K562 (cell line): ENCODE results near the gene MAP4K1. TPM values are rescaled to one million over a fixed set of nuclear protein-coding genes. Genes with fewer than 3 reads are reported as not detected.

Experiments used
- ATAC-seq: fragments of 200-7000 bp; cut with Tn5 transposase; 3 replicates; pipeline ENCODE4 v1.9.1; 2020; ENCODE audit warnings: moderate library complexity
- BruUV-seq: library from RNA; stranded (reverse); fragments of 400-500 nt; replicated peaks from 2 replicates; lab custom pipeline; 2021; lab: Mats Ljungman, UMichigan
- CTCF ChIA-PET: fragments of 300-600 bp; formaldehyde crosslinking; extraction: SDS; loops from one replicate; lab custom pipeline; 2021; ENCODE audit warnings: low intra/inter-chr PET ratio; lab: Yijun Ruan, JAX
- POLR2A ChIA-PET: fragments of 300-600, 350-650 bp; sonication (Branson Sonifier 250); formaldehyde crosslinking; extraction: SDS; loops from one replicate; lab custom pipeline; 2021; ENCODE audit warnings: antibody characterized with exemption, inconsistent platforms; lab: Yijun Ruan, JAX
- DNase-seq, 4 experiments: peaks; one replicate each; pipeline versions ENCODE4 v3.0.0 to v3.0.0-alpha.2; 2011 to 2018; ENCODE audit warnings: low spot score in 3 of 4, mixed read lengths in 3 of 4; ENCODE audit errors: extremely low read depth in 1 of 4
- FAIRE-seq: peaks from 2 replicates; lab custom pipeline; 2011; peaks lifted over from hg19 to GRCh38; lab: Jason Lieb, UNC
- H2AFZ ChIP-seq: 2 replicates; pipeline ENCODE4 v1.6.0; 2011; ENCODE audit warnings: low read depth, low read length, control low read depth, inconsistent platforms
- H3K27ac ChIP-seq: fragments of 200-600 bp; 3 replicates; pipeline ENCODE4 v1.8.0; 2011; ENCODE audit warnings: low read depth, mild to moderate bottlenecking, control low read depth, inconsistent platforms, low read length, moderate library complexity, mixed read lengths; ENCODE audit errors: extremely low read depth
- H3K27me3 ChIP-seq, 2 experiments: fragments of 300-600 bp in 1 of 2; 2 replicates in 1 of 2; 3 replicates in 1 of 2; pipeline versions ENCODE4 v1.6.0 to v1.8.0; 2011; ENCODE audit warnings: inconsistent platforms in 2 of 2, low read length in 2 of 2, mild to moderate bottlenecking in 1 of 2, mixed read lengths in 1 of 2, moderate library complexity in 1 of 2; ENCODE audit not compliant: control insufficient read depth in 2 of 2, insufficient read depth in 2 of 2
- H3K36me3 ChIP-seq: fragments of 300-600 bp; 3 replicates; pipeline ENCODE4 v1.8.0; 2011; ENCODE audit warnings: mild to moderate bottlenecking, low read length, inconsistent platforms; ENCODE audit not compliant: control insufficient read depth, insufficient read depth
- H3K4me1 ChIP-seq, 2 experiments: fragments of 200-600 bp in 1 of 2; replicated peaks in 1 of 2; 2 replicates in 1 of 2; 3 replicates in 1 of 2; pipeline versions ENCODE4 v1.5.1 to v1.8.0; 2011; ENCODE audit warnings: inconsistent platforms in 2 of 2, low read length in 2 of 2, mild to moderate bottlenecking in 1 of 2, mixed read lengths in 1 of 2, moderate library complexity in 1 of 2; ENCODE audit not compliant: control insufficient read depth in 2 of 2, insufficient read depth in 2 of 2
- H3K4me2 ChIP-seq: 2 replicates; pipeline ENCODE4 v1.6.1; 2011; ENCODE audit warnings: low read length, control low read depth, inconsistent platforms, mixed read lengths; ENCODE audit not compliant: insufficient read depth
- H3K4me3 ChIP-seq: fragments of 200-600 bp; sonication (generic), shearing (Covaris generic); 2 replicates; pipeline ENCODE4 v1.5.1; 2016; ENCODE audit warnings: control low read depth, inconsistent platforms
- H3K79me2 ChIP-seq: fragments of 200-600 bp; 3 replicates; pipeline ENCODE4 v1.8.0; 2011; ENCODE audit warnings: low read length, inconsistent platforms; ENCODE audit not compliant: control insufficient read depth, insufficient read depth
- H3K9ac ChIP-seq, 2 experiments: 2 replicates each; pipeline versions ENCODE4 v1.6.0 to v1.6.1; 2011; ENCODE audit warnings: low read depth in 2 of 2, low read length in 2 of 2, control low read depth in 1 of 2, inconsistent platforms in 1 of 2, mild to moderate bottlenecking in 1 of 2, mixed read lengths in 1 of 2; ENCODE audit not compliant: insufficient read depth in 1 of 2
- H3K9me1 ChIP-seq: one replicate; pipeline ENCODE4 v1.6.0; 2011; ENCODE audit warnings: inconsistent platforms, mild to moderate bottlenecking, low read length, moderate library complexity; ENCODE audit not compliant: control insufficient read depth, insufficient read depth
- H3K9me3 ChIP-seq: replicated peaks from 2 replicates; pipeline ENCODE4 v1.5.1; 2011; ENCODE audit warnings: low read depth, low read length, inconsistent platforms; ENCODE audit not compliant: control insufficient read depth, insufficient read depth
- H4K20me1 ChIP-seq: replicated peaks from 2 replicates; pipeline ENCODE4 v1.6.1; 2011; ENCODE audit warnings: low read length, inconsistent platforms, mixed read lengths; ENCODE audit not compliant: control insufficient read depth, insufficient read depth
- POLR2A ChIP-seq: fragments of 450-650 bp; conservative IDR thresholded peaks from 2 replicates; pipeline ENCODE4 v1.6.1; 2016
- POLR2AphosphoS5 ChIP-seq: IDR thresholded peaks from 2 replicates; pipeline ENCODE4 v1.6.1; 2011; ENCODE audit warnings: mild to moderate bottlenecking, low read depth, low read length, moderate library complexity; ENCODE audit not compliant: control insufficient read depth, insufficient read depth
- PTBP1 ChIP-seq: fragments of 200-400 bp; formaldehyde crosslinking; IDR thresholded peaks from 2 replicates; pipeline ENCODE4 v1.6.1; 2017; ENCODE audit warnings: low read depth, low read length
- RBFOX2 ChIP-seq: fragments of 200-400 bp; formaldehyde crosslinking; IDR thresholded peaks from 2 replicates; pipeline ENCODE4 v1.6.1; 2017; ENCODE audit warnings: low read depth, mild to moderate bottlenecking, low read length, moderate library complexity
- SUPT5H ChIP-seq: fragments of 450-650 bp; IDR thresholded peaks from 2 replicates; pipeline ENCODE4 v1.6.1; 2016
- WGBS: fragments of 100-300 bp; shearing (Covaris generic); methylation state at CpG from one replicate; pipeline ENCODE4 v1.1.6; 2016; ENCODE audit warnings: low coverage, mixed read lengths; ENCODE audit not compliant: insufficient coverage; ENCODE audit errors: missing lambda C conversion rate; 5-methylcytosine and 5-hydroxymethylcytosine counted together
- in situ Hi-C: fragments of 300-500 bp; cut with MboI; formaldehyde crosslinking; loops from 4 replicates; pipeline ENCODE4 v1.15.0; 2018; ENCODE audit warnings: inconsistent platforms, mixed read lengths
- intact Hi-C: fragments of 100-400 bp; cut with micrococcal nuclease; formaldehyde crosslinking; loops from 2 replicates; pipeline ENCODE4 v1.14.2; 2022
- polyA plus RNA-seq, 8 experiments: library from polyadenylated mRNA; depleted of rRNA in 4 of 8; stranded (reverse) in 5 of 8; unstranded in 3 of 8; fragments of >200 nt; fragmentation: Nextera tagmentation in 2 of 8; fragmentation: Illumina TruSeq in 1 of 8; extraction: Ambion mirVana in 2 of 8; extraction: Trizol in 1 of 8; gene quantifications; 2 replicates each; pipeline versions ENCODE4 v1.2.1 to v1.2.3, GENCODE V29; 2011 to 2014; ENCODE audit warnings: inconsistent platforms in 1 of 8, missing spikeins in 1 of 8
- total RNA-seq, 7 experiments: library from RNA; depleted of rRNA in 6 of 7; stranded (reverse); fragments of >200 nt in 6 of 7; fragmentation: Illumina TruSeq in 2 of 7; extraction: Trizol in 2 of 7; gene quantifications; 2 replicates each; pipeline versions ENCODE4 v1.2.1 to v1.2.3, GENCODE V29; 2011 to 2021; ENCODE audit warnings: low replicate concordance in 1 of 7
- TF ChIP-seq, protein P1 (sequence below): fragments of 450-650 bp; IDR thresholded peaks from 2 replicates; pipeline ENCODE4 v1.6.1; 2017; ENCODE audit warnings: antibody characterized with exemption
- TF ChIP-seq, protein P2 (sequence below): fragments of 200-800 bp; sonication (Bioruptor generic); IDR thresholded peaks from 2 replicates; pipeline ENCODE4 v1.6.1; 2017; ENCODE audit warnings: missing genetic modification characterization, missing compliant biosample characterization
- TF ChIP-seq, protein P3 (sequence below): fragments of 450-650 bp; IDR thresholded peaks from 2 replicates; pipeline ENCODE4 v1.6.1; 2016; ENCODE audit warnings: borderline replicate concordance

MAP4K1 gene
- total and polyA plus RNA-seq, 9 of the 15 experiments (the other 6 are each of a cell fraction or from before 2014, with no cell fraction given) = 0.14 to 3.2 (median 0.73) TPM; not detected in 1

DNA sequence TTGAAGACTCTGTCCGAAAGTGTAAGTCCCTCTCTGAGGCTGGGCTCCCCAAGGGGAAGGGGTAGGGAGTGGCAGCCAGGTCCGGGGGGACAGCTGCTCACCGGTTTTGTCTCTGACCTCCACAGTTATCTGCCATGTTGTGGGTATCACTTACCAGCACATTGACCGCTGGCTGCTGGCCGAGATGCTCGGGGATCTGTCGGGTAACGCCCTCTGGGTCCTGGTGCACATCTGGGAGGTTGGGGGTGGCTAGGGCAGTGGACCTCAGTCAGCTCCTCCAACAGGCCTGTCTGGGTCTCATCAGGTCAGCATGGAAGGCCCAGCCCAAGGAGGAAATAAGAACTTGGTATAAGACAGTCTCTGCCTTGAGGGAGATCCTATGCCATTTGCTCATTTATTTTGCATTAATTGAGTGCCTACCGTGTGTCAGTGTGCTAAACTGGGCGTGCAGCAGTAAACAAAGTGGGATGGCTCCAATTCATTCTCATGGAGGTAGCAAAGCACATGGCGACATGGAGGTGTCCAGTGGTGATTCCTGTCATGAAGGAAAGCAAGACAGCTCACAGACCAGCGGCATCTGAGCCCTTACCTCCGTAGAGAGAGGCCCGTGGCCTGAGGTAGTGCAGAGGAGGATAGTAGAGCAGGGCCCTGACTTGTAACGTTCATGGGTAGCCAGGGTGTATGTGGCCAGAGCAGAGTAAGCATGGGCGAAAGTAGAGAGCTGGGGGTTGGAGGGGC, 14.9 kb upstream of the MAP4K1 start:
- Histone ChIP-seq H3K9me1 (no peaks in the 10 kb centered on the region), H3K4me2 (no peak overlapping the region), H3K9me3 (no peaks in the 10 kb centered on the region), H3K9ac (no peak overlapping the region), H3K27me3 (no peaks in the 10 kb centered on the region), H2AFZ (no peak overlapping the region), H4K20me1 (no peaks in the 10 kb centered on the region), H3K36me3 (peaks cover 82% of the 10 kb centered on the region)
- in situ Hi-C loops = loop anchor here (5.0 kb wide), 1 partner anchor 230 kb away; the partner anchor contains the start of gene FAM98C
- POLR2A ChIA-PET = interaction anchor here (0.6 kb wide), 1 partner anchor 228 kb away, joined by 3 read pairs; no protein-coding TSS in a partner anchor
- FAIRE-seq (no peak), DNase-seq (no peak), ATAC-seq (no peak)
- 88% methylated on average over 16 of the region's 16 CpGs for WGBS
- TF ChIP-seq, protein P1, sequence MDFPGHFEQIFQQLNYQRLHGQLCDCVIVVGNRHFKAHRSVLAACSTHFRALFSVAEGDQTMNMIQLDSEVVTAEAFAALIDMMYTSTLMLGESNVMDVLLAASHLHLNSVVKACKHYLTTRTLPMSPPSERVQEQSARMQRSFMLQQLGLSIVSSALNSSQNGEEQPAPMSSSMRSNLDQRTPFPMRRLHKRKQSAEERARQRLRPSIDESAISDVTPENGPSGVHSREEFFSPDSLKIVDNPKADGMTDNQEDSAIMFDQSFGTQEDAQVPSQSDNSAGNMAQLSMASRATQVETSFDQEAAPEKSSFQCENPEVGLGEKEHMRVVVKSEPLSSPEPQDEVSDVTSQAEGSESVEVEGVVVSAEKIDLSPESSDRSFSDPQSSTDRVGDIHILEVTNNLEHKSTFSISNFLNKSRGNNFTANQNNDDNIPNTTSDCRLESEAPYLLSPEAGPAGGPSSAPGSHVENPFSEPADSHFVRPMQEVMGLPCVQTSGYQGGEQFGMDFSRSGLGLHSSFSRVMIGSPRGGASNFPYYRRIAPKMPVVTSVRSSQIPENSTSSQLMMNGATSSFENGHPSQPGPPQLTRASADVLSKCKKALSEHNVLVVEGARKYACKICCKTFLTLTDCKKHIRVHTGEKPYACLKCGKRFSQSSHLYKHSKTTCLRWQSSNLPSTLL = no peak
- peak; percentile 57; the same call in 1 of the 2 replicates for TF ChIP-seq POLR2A
- TF ChIP-seq, protein P2, sequence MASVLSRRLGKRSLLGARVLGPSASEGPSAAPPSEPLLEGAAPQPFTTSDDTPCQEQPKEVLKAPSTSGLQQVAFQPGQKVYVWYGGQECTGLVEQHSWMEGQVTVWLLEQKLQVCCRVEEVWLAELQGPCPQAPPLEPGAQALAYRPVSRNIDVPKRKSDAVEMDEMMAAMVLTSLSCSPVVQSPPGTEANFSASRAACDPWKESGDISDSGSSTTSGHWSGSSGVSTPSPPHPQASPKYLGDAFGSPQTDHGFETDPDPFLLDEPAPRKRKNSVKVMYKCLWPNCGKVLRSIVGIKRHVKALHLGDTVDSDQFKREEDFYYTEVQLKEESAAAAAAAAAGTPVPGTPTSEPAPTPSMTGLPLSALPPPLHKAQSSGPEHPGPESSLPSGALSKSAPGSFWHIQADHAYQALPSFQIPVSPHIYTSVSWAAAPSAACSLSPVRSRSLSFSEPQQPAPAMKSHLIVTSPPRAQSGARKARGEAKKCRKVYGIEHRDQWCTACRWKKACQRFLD (CRISPR knock-in tag) = 0 out of 2 replicates have a peak, but pooled peaks have one; percentile 25
- TF ChIP-seq RBFOX2 = peak; percentile 51
- 0 out of 2 replicates have a peak, but pooled peaks have one; percentile 18 for TF ChIP-seq POLR2AphosphoS5
- 0 out of 2 replicates have a peak, but pooled peaks have one; percentile 18 for TF ChIP-seq PTBP1
- TF ChIP-seq SUPT5H = peak; percentile 27; the same call in 1 of the 2 replicates
- TF ChIP-seq, protein P3, sequence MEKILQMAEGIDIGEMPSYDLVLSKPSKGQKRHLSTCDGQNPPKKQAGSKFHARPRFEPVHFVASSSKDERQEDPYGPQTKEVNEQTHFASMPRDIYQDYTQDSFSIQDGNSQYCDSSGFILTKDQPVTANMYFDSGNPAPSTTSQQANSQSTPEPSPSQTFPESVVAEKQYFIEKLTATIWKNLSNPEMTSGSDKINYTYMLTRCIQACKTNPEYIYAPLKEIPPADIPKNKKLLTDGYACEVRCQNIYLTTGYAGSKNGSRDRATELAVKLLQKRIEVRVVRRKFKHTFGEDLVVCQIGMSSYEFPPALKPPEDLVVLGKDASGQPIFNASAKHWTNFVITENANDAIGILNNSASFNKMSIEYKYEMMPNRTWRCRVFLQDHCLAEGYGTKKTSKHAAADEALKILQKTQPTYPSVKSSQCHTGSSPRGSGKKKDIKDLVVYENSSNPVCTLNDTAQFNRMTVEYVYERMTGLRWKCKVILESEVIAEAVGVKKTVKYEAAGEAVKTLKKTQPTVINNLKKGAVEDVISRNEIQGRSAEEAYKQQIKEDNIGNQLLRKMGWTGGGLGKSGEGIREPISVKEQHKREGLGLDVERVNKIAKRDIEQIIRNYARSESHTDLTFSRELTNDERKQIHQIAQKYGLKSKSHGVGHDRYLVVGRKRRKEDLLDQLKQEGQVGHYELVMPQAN = no peak
- TF ChIP-seq, all 486 proteins: peak for 6
- Histone ChIP-seq H3K27ac (peak overlapping the region; percentile 0; the same call in 1 of the 3 replicates), H3K4me3 (no peak overlapping the region), H3K4me1 (peaks cover 14 to 30% of the 10 kb centered on the region in 2 experiments; a peak in 4 of 5 replicates), H3K79me2 (peaks cover 4% of the 10 kb centered on the region; the same call in 1 of the 3 replicates)
- no TSS peak for BruUV-seq
- CTCF ChIA-PET = interaction anchor here (0.6 to 0.7 kb wide), 2 partner anchors 119 to 173 kb away, joined by 3 to 4 read pairs; no protein-coding TSS in a partner anchor
- intact Hi-C loops = loop anchor here (10.0 kb wide), 1 partner anchor 118 kb away; no protein-coding TSS in a partner anchor
